ENCODE results near the gene MPRIP.

DNA sequence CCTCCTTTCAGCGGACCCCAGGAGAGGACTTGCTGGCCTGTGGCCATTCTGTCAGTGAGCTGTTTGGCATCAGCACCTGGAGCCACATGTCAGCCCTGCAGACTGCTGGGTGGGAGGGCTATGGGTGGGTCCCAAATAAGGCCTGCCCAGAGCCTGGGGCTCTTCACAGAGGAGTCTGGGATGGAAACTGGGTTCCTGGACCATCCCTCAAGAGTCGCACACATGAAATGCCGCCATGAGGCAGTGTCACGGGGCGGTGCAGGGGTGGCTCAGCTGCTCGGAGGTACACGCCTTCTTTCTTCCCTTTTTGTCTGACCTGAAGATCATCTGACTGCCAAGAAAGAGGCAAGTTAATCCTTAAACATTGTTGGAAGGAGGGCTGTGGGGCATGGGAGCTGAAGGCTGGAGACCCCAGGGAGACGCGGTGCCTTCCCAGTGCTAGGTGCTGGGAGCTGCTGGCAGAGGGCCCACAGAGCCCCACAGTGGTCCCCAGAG, 14.8 kb downstream of the MPRIP start:
- TF ChIP-seq POLR2A (IDR thresholded peaks at IDR 0.05), result no peak
- TF ChIP-seq, protein P1, sequence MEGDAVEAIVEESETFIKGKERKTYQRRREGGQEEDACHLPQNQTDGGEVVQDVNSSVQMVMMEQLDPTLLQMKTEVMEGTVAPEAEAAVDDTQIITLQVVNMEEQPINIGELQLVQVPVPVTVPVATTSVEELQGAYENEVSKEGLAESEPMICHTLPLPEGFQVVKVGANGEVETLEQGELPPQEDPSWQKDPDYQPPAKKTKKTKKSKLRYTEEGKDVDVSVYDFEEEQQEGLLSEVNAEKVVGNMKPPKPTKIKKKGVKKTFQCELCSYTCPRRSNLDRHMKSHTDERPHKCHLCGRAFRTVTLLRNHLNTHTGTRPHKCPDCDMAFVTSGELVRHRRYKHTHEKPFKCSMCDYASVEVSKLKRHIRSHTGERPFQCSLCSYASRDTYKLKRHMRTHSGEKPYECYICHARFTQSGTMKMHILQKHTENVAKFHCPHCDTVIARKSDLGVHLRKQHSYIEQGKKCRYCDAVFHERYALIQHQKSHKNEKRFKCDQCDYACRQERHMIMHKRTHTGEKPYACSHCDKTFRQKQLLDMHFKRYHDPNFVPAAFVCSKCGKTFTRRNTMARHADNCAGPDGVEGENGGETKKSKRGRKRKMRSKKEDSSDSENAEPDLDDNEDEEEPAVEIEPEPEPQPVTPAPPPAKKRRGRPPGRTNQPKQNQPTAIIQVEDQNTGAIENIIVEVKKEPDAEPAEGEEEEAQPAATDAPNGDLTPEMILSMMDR (IDR thresholded peaks at IDR 0.05), result no peak
